ENCODE data around the gene MYBPHL.

MYBPHL gene, protein sequence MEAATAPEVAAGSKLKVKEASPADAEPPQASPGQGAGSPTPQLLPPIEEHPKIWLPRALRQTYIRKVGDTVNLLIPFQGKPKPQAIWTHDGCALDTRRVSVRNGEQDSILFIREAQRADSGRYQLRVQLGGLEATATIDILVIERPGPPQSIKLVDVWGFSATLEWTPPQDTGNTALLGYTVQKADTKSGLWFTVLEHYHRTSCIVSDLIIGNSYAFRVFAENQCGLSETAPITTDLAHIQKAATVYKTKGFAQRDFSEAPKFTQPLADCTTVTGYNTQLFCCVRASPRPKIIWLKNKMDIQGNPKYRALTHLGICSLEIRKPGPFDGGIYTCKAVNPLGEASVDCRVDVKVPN

DNA sequence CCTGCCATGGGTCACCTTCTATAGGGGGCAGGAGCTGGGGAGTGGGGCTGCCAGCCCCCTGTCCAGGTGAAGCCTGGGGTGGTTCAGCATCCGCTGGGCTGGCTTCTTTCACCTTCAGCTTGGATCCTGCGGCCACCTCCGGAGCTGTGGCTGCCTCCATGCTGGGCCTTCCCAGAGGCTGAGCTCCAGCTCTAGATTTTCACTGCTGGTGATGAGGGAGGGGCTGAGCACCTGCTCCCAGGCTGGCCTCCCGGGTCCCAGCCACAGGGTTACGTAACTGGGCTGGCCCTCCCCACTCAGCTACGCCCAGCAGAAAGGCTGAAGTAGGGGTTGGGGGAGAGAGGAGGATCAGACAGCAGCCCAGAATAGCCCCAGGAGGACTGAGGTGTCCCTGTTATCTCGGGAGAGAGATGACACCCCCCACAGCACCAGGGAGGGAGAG, at the start of gene MYBPHL:
Gene MYBPHL (minus strand): TSS at position 180 of the 442 bp plus-strand sequence. CDS start 20 bp downstream, at position 160.
- no peak within 1 kb of the TSS for H3K4me3 ChIP-seq

DNA sequence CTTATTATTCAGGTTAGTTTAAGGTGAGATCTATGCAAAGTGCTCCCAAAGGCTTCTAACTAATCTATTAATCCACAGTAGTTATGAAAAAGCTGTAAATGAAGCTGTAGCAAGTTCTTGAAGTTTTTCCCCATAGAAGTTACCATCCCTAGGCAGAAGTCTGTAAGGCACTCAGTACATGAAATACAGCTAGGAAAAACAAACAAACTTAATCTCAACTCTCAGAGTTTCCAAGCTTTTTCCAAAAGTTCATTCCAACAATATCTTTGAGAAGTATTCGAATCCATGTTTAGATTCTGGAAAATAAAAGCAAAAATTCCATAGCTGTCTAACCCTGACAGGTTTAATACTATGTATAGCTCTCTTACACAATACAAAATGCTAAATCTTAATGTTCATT, 49.7 kb upstream of the MYBPHL start:
- Histone ChIP-seq H3K27ac (no peak overlapping the region), H3K4me3 (no peak overlapping the region), H3K9ac (ENCODE audit: insufficient read length) (no peak overlapping the region), H3K36me3 (ENCODE audit: insufficient read depth, low read length) (no peaks in the 10 kb centered on the region), H3K9me3 (ENCODE audit: low read depth, low read length) (no peaks in the 10 kb centered on the region)
- DNase-seq (ENCODE audit: low read depth, low spot score) = no peak
- TF ChIP-seq FOXP2 (optimal IDR thresholded peaks at IDR 0.05; ENCODE audit: control extremely low read depth, extremely low read length, insufficient read depth) = no peak
- no peak for TF ChIP-seq EZH2 (IDR thresholded peaks at IDR 0.05)
- no peak for TF ChIP-seq POLR2AphosphoS5 (IDR thresholded peaks at IDR 0.05; ENCODE audit: borderline replicate concordance, low read depth, low read length)

More for the DNA sequence above, at the start of gene MYBPHL:
- Histone ChIP-seq H3K9me3 (ENCODE audit: low read depth, low read length) (no peaks in the 10 kb centered on the region), H3K27ac (no peak within 1 kb of the TSS), H3K9ac (ENCODE audit: insufficient read length) (no peak within 1 kb of the TSS), H3K36me3 (ENCODE audit: insufficient read depth, low read length) (no peaks in the 10 kb centered on the region)
- no peak for DNase-seq (ENCODE audit: low read depth, low spot score)
- TF ChIP-seq EZH2 (IDR thresholded peaks at IDR 0.05) (no peak), FOXP2 (optimal IDR thresholded peaks at IDR 0.05; ENCODE audit: control extremely low read depth, extremely low read length, insufficient read depth) (no peak), POLR2AphosphoS5 (IDR thresholded peaks at IDR 0.05; ENCODE audit: borderline replicate concordance, low read depth, low read length) (no peak)

DNA sequence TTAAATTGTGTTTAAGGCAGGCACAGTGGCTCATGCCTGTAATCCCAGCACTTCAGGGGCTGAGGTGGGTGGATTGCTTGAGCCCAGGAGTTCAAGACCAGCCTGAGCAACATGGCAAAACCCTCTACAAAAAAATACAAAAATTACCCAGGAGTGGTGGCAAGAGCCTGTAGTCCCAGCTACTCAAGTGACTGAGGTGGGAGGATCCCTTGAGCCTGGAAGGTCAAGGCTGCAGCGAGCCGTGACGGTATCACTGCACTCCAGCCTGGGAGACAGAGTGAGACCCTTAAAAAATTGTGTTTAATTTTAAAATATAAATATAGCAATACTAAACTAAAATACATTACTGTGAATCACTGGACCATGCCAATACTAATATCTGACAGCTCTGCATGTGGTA, 48.1 kb upstream of the MYBPHL start:
- no peaks in the 10 kb centered on the region for H3K9me3 ChIP-seq (ENCODE audit: low read depth, low read length)
- H3K36me3 ChIP-seq (ENCODE audit: insufficient read depth, low read length) = no peaks in the 10 kb centered on the region
- TF ChIP-seq FOXP2 (optimal IDR thresholded peaks at IDR 0.05; ENCODE audit: control extremely low read depth, extremely low read length, insufficient read depth) = no peak
- no peak for TF ChIP-seq POLR2AphosphoS5 (IDR thresholded peaks at IDR 0.05; ENCODE audit: borderline replicate concordance, low read depth, low read length)
- TF ChIP-seq EZH2 (IDR thresholded peaks at IDR 0.05) = no peak
- DNase-seq (ENCODE audit: low read depth, low spot score) = no peak
- no peak overlapping the region for H3K9ac ChIP-seq (ENCODE audit: insufficient read length)
- no peak overlapping the region for H3K4me3 ChIP-seq
- H3K27ac ChIP-seq = no peak overlapping the region

DNA sequence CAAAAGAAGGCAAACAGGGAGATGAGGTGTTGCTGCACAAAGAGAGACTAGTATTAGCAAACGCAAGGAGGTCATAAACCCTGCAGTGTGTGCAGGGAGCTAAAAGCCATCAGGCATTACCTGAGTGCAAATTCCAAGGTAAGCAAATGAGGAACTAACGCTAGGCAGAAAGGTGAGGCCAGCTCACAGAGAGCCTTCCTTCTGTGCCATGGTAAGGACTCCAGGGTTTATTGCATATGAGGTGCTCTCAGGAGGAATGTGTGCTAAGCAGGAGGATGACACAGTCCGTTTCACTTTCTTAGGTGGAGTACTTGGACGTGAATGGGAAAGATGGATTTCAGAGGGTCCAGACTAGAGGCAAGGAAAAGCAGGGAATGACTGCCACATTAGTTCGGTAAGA, 44.6 kb upstream of the MYBPHL start:
- TF ChIP-seq EZH2 (IDR thresholded peaks at IDR 0.05) = no peak
- DNase-seq (ENCODE audit: low read depth, low spot score) = no peak
- H3K9ac ChIP-seq (ENCODE audit: insufficient read length) = no peak overlapping the region
- no peaks in the 10 kb centered on the region for H3K9me3 ChIP-seq (ENCODE audit: low read depth, low read length)
- no peak overlapping the region for H3K4me3 ChIP-seq
- H3K27ac ChIP-seq = no peak overlapping the region
- H3K36me3 ChIP-seq (ENCODE audit: insufficient read depth, low read length) = no peaks in the 10 kb centered on the region

DNA sequence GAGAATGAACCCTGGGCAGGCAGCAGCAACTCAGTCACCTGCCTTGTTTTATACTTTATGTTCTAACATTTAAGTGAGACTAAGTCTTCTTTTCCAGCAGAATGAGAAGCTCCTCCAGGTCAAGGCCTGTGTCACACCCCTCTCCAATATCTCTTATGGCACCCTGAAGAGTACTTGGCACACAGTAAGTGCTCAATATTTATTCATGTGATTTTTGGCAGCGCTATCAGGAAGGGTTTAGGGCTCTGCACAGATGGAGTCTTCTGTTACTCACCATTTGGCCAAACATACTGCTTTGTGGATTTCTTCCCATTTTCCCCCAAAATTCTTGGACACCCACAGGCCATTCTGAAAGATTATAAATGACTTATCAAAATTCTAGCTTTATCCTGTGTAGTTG, 43.8 kb upstream of the MYBPHL start:
- TF ChIP-seq POLR2AphosphoS5 (IDR thresholded peaks at IDR 0.05; ENCODE audit: borderline replicate concordance, low read depth, low read length) = no peak
- no peak for TF ChIP-seq FOXP2 (optimal IDR thresholded peaks at IDR 0.05; ENCODE audit: control extremely low read depth, extremely low read length, insufficient read depth)
- TF ChIP-seq EZH2 (IDR thresholded peaks at IDR 0.05) = no peak
- DNase-seq (ENCODE audit: low read depth, low spot score) = no peak
- Histone ChIP-seq H3K9ac (ENCODE audit: insufficient read length) (no peak overlapping the region), H3K27ac (no peak overlapping the region), H3K9me3 (ENCODE audit: low read depth, low read length) (no peaks in the 10 kb centered on the region), H3K4me3 (no peak overlapping the region), H3K36me3 (ENCODE audit: insufficient read depth, low read length) (no peaks in the 10 kb centered on the region)

DNA sequence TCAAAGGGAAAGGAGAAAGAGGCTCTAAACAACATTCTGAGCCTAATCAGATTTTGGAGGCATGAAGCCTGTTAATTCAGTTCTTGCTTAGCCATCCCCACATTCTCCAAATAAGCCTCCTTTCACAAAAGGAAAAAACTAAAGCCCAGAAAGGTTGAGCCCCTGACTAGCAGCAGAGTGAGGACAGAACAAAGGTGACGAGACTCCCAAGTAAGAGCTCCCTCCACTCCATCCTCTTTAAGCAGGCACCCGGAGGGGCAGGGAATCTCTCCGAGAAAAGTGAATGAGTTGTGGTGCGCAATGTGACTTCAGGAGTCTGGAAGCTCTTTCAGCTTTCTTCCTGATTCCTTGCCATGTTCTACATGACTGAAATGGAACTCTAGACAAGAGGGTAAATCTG, 43.4 kb upstream of the MYBPHL start:
- no peaks in the 10 kb centered on the region for H3K36me3 ChIP-seq (ENCODE audit: insufficient read depth, low read length)
- TF ChIP-seq FOXP2 (optimal IDR thresholded peaks at IDR 0.05; ENCODE audit: control extremely low read depth, extremely low read length, insufficient read depth) = no peak
- no peak for TF ChIP-seq POLR2AphosphoS5 (IDR thresholded peaks at IDR 0.05; ENCODE audit: borderline replicate concordance, low read depth, low read length)
- no peak for TF ChIP-seq EZH2 (IDR thresholded peaks at IDR 0.05)
- no peak overlapping the region for H3K4me3 ChIP-seq
- DNase-seq (ENCODE audit: low read depth, low spot score) = no peak
- no peak overlapping the region for H3K9ac ChIP-seq (ENCODE audit: insufficient read length)
- no peaks in the 10 kb centered on the region for H3K9me3 ChIP-seq (ENCODE audit: low read depth, low read length)
- H3K27ac ChIP-seq = no peak overlapping the region

DNA sequence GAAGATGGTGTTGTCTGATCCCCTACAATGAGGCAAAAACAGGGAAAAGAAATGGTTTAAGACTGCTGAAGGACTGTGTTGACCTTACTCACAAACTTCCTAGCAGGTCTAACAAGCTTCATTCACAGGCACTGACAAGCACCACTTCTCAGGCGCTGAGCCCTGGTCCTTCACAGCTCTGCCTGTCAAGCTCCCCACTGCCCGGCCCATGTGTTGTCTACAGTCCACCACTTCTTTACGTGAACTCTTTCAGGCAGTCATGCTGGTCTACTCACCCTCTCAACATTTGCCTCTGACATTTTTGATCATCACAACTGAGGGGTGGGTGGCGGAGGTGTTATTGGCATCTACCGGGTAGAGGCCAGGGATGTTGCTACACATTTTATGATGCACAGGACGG, 40.7 kb upstream of the MYBPHL start:
- no peaks in the 10 kb centered on the region for H3K36me3 ChIP-seq (ENCODE audit: insufficient read depth, low read length)
- no peak overlapping the region for H3K4me3 ChIP-seq
- no peak overlapping the region for H3K9ac ChIP-seq (ENCODE audit: insufficient read length)
- TF ChIP-seq POLR2AphosphoS5 (IDR thresholded peaks at IDR 0.05; ENCODE audit: borderline replicate concordance, low read depth, low read length) (no peak), FOXP2 (optimal IDR thresholded peaks at IDR 0.05; ENCODE audit: control extremely low read depth, extremely low read length, insufficient read depth) (no peak), EZH2 (IDR thresholded peaks at IDR 0.05) (no peak)
- H3K27ac ChIP-seq = no peak overlapping the region
- H3K9me3 ChIP-seq (ENCODE audit: low read depth, low read length) = no peaks in the 10 kb centered on the region
- DNase-seq (ENCODE audit: low read depth, low spot score) = no peak

DNA sequence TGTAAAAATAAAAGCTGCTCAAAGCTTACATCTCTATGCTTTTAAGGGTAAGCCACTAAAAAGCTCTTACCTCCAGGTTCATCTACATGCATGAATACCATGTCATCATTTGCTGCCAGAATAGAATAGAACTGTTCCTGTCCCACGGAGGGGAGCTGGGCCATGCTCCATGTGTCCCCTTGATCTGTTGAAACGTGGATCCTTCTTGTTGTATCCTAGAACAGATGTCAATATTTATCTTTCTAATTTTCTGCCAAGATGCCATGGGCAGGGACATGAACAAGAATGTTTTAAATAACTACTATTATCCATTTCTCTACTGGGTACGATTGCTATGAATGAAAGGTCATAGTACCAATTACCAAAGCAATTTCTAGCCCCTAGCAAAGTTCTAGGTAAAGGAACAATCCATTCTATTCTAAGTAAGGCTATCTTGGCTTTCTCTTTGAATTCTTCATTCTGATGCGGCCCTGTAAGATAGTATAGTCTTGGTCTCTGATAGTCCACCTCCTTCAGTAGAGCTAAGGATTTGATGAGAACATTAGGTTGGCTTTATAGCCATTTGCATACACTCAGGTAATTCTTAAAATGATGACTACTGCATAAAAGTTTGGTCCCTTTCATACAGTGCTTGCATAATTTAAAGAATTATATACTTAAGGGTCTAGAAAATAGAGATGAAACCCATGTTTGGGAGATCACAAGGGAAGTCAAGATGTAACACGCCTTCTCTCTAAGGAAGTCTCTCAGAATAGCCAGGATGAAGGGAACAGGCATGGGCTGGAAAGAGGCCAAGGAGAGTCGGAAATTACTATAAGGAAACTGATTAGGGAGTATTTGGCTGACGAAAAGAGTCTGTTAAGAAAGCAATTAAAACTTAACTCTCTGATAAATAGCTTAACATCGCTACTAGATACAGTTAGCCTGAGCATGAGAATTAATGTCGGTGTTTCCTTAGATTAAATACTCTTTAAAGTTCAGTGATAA, 35.4 kb upstream of the MYBPHL start:
- Histone ChIP-seq H3K9me3 (ENCODE audit: low read depth, low read length) (no peaks in the 10 kb centered on the region), H3K36me3 (ENCODE audit: insufficient read depth, low read length) (no peaks in the 10 kb centered on the region), H3K27ac (no peak overlapping the region), H3K4me3 (no peak overlapping the region), H3K9ac (ENCODE audit: insufficient read length) (no peak overlapping the region)
- TF ChIP-seq POLR2AphosphoS5 (IDR thresholded peaks at IDR 0.05; ENCODE audit: borderline replicate concordance, low read depth, low read length) (no peak), FOXP2 (optimal IDR thresholded peaks at IDR 0.05; ENCODE audit: control extremely low read depth, extremely low read length, insufficient read depth) (no peak), EZH2 (IDR thresholded peaks at IDR 0.05) (no peak)
- DNase-seq (ENCODE audit: low read depth, low spot score) = no peak

Data from SK-N-MC (cell line).